HS-5 (cell line): ENCODE data around the gene PCAT7.
"Not testable (repeated sequence)": the region's sequence is repeated elsewhere in the genome, so short reads cannot be mapped to it uniquely, and the experiment has no call there.

ENCODE experiments used
- DNase-seq: peaks from one replicate; pipeline ENCODE4 v3.0.0-alpha.2; 2012; ENCODE audit warnings: low read depth

The PCAT7 gene

DNA sequence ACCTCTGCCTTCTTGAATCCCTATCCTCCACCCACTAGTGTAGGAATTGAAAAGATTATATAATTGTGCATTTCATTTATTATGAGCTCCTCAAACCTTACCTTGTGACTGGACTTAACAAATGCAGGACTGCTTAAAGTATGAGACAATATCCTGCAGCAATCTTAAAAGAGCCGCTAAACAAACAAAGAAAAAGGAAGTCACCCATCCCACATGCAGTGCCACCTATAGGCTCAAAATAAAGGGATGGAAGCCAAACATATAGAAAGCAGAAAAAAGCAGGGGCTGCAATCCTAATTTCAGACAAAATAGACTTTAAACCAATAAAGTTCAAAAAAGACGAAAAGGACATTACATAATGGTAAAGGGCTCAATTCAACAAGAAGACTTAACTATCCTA lies 8.7 kb downstream of the PCAT7 start:
- DNase-seq, result no peak

DNA sequence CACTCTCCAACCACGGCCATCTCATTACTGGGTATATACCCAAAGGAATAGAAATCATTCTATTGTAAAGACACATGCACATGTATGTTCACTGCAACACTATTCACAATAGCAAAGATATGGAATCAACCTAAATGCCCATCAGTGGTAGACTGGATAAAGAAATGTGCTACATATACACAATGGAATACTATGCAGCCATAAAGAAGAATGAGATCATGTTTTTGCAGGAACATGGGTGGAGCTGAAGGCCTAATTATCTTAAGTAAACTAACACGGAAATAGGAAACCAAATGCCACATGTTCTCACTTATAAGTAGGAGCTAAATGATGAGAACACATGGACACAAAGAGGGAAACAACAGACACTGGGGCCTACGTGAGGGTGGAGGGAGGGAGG lies 9.4 kb downstream of the PCAT7 start:
- not testable (repeated sequence) for DNase-seq

DNA sequence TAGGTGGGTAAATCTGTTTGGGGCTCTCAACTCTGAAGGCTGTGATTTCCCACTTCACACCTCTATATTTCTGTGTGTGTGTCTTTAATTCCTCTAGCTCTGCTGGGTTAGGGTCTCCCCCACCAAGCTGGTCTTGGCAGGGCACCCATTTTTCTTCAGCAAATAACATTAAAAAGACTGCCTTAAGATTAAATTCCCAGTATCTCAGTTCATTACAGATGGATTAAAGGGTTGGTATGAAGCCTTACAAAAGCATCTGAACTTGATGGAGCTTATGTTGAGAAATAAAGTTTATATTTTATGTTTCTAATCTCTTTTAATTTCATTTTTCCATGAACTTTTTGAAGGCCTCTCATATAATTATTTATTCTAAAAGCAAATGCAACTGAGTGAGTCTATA lies 11.7 kb downstream of the PCAT7 start:
- DNase-seq, result no peak

DNA sequence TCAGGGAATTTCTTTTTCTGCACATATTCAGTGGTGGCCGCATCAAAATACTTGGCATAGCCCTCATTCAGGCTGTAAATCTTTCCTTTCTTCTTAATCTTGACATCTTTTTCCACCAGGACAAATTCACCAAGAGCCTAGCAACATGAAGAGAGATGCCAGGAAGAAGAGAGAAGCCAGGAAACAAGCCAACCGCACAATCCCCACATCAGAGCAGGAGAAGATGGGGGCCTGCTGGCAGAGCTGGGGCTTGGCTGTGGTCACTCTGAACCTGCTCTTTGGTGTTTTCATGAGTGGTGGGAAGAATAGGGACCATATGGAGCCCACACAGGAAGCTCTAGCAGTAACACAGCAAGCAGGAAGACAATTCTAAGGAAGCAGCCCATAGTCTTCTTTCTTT lies 12.4 kb downstream of the PCAT7 start:
- no peak for DNase-seq

DNA sequence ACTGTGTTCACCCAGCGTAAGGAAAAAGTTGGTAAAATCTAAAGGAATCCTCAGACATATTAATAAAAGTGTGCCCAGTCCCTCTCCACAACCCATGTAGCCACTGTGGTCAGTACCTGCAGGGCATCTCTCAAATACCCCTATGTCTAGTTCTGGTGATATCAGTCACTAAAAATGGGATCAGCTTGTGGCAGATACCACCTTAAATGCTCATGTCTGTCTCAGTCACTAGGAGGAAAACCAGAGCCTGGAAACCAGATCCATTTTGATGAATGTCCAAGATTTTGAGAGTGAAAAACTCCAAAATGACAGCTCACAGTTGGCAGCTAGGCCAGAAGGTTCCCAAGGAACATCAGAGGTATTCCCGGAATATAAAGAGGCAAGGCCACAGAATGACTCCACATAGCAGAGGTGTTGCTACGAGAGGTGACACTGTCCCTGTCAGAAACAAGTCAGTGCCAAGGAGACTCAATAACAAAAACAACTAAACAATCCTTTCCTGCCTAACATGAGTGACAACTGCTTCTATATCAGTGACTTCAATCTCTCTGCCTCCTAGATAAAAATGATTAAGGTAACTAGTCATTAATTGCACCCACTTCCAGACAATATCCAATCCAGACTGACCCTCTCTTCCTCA lies 13.5 kb downstream of the PCAT7 start:
- DNase-seq, result no peak

DNA sequence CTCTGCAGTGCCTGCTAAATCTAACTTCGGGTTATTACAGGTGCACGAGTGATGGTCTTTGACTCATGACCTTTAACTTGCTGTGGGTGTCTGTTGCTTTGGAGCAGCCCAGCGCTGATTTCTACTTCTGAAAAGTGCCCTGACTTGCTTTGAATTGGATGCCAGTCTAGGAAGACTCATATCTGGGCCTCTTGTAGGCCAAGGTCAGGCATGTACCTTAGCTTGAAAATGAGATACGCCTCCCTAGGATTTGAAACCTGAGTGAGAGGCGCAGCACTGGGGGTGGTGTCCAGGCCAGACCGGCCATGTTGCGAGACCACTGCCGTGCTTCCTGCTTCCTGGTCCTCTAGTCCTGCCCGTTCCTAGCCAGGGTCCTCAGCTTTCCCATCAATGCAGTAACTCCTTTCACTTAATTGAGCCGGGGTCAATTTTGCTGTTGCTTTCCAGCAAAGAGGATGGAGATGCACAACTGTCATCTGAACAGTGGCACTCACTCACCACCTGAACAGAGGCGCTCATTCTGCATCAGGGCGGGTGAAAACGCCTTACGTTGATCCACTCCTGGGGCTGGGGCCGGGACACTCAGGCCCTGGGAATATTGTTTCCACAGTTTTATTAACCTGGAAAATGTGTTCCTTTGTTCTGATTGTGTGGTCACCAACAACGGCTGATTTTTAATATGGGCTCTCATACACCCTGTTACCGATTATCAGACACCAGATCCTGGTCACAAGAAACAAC lies 14.3 kb downstream of the PCAT7 start:
- DNase-seq, result no peak

DNA sequence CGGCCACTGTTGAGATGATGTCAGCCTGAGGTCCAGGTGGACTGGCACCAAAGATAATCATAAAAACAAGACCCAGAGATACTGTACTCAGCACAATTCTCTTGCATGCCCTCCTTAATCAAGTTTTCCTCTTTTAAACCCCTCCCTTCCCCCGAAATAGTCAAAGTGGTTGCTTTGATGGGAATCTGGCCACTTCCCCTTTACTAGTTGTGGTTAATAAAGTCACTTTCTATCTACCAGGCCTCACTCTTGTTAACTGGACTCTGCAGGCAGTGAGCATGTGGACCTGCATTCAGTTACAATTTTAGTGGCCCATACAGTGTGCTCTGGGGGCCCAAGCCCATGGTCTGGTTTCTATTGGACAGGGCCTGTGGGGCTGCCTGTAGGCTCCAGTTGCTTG lies 21.2 kb downstream of the PCAT7 start:
- DNase-seq, result no peak

DNA sequence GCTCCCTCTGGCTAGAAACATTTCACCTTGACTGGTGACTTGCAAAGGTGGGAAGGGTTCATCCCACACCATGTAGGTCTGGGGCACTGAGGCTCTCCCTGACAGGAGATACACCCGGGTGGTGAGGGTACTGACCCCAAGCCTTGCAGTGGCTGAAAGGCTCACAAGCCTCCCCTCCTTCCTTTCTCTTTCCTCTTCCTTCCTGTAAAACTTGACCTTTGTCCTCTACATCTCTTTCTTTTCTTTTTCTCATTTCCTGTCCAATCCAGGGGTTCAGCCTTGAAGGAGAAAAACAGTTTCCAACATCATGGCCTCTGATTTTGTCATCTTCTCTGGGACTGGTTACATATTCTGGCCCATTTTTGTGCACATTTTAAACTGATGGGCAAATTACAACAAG lies 22.2 kb downstream of the PCAT7 start:
- no peak for DNase-seq

DNA sequence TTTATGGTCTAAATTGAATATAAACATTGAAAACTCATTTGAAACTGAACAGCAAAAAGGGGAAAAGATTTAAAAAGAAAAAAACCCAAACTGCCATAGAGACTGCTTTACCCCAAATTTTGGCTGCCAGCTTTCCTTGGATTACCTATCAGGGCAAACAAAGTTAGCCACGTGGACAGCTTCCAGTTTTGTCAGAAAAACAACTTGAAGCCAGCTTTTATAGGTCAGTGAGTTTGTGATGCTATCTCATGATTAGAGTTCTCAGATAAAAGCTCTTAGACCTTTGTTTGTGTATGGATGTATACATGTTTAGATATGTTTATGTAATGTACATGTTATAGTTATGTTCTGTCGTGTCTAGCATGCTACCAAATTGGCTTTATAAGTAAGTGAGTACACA lies 22.7 kb downstream of the PCAT7 start:
- DNase-seq, result no peak

DNA sequence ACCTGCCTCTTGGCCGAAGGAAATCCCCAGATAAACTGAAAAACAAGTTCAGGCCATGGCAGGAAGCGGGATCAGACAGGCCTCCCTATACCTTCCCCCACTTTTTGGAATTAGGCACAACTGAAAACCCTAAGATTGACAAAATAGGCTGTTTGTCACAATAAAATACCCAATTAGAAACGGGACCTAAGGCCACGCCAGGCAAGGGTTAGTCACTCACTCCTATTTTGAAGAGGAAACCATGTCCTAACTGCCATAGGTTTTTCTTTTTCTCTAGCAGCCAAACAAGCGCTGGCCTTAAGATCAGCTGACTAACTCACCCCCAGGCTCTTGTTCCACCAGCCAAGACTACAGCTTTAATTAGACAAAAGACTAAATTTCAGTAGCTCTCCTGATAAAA lies 26.8 kb downstream of the PCAT7 start:
- no peak for DNase-seq

DNA sequence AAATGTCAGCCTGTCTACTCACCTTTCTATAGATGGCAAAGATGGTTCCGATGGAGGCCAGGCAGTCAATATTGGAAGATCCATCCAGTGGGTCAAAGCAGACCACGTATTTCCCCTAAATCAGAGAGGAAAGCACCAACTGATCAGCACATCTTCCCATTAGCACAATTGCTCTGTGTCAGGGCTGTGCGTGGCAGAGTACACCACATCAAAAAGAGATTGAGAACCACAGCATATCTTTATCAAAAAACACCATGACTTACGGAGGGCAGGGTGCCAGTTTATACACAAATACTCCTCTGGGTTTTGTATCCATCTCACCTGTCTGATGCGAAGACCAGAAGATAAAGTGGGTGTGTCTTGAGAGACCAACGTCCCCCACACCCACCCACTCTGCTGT lies 29.7 kb downstream of the PCAT7 start:
- DNase-seq, result no peak

DNA sequence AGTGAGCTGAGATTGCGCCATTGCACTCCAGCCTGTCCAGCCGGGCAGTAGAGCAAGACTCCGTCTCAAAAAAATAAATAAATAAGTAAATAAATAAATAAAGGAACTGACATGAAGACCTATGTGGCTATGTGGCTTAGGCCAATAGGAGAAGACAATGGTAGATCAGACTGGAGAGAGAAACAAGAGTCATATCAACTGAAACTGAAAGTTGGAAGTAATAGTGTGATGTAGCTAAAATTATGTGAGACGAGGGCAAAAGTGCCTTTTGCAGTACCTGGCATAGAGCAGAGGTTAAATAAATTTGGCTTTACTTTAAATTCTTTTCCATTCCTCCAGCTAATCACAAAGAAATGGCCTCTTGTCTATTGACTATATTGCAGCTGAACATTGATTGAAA lies 31.4 kb downstream of the PCAT7 start:
- DNase-seq, result no peak

DNA sequence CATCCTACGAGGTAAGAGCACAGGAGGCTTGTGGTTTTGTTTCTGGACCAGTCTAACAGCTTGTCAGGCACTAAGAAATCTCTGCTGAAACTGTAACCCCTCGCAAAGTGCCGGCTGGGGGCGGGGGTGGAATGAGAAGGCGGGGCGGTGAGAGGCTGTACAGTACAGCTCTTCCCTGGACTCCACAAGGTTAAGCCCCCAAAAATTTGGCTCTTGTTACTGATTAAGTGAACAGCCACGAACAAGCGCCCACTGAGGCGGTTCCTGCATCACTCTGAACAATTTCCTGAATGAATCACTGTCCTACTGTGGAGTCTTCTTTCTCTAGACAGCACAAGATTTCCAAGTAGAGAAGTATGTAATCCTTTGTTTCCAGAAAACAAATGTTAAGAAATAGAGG lies 31.9 kb downstream of the PCAT7 start:
- no peak for DNase-seq

DNA sequence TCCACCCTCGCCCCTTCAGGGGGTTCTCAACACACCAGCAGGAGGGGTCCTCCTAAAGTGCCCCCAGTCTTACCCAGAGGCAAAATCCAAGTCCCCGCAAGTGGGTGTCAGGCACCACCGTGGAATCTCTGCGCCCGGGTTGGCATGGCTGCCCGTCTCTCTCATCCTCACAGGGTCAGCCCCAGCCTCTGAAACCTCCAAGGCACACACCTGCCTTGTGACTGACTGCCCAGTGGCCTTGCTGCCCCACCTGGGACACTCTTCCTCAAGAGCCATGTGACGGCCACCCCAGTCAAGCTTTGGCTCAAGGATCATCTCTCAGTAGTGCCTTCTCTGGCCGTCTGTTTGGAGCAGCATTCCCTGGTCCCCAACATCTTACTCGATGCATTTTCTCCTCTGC lies 33.8 kb downstream of the PCAT7 start:
- DNase-seq, result no peak

DNA sequence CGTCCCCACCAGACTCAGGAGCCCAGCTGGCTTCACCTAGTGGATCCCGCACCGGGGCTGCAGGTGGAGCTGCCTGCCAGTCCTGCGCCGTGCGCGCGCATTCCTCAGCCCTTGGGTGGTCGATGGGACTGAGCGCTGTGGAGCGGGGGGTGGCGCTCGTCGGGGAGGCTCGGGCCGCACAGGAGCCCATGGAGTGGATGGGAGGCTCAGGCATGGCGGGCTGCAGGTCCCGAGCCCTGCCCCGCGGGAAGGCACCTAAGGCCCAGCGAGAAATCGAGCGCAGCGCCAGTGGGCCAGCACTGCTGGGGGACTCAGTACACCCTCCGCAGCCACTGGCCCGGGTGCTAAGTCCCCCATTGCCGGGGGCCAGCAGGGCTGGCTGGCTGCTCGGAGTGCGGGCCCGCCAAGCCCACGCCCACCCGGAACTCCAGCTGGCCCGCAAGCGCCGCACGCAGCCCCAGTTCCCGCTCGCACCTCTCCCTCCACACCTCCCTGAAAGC lies 36.2 kb downstream of the PCAT7 start:
- not testable (repeated sequence) for DNase-seq

DNA sequence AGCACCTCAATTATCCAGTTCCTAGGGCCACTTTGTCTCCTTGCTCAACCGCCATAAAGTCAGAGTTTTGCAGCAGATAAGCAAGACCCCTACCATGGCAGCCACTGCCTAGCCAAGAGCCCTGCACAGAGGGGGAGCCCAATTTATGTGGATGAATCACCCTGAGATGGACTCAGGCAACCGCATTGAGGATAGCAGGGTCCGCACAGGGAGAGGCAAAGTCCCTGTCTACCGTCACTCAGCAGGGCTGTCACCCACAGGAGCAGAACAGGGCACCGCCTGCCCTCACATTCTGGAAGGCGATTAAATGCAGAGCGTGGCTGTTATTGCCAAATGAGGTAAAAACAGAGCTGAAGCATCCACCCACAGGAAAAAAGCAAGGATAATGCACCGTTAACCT lies 37.0 kb downstream of the PCAT7 start:
- DNase-seq, result no peak

DNA sequence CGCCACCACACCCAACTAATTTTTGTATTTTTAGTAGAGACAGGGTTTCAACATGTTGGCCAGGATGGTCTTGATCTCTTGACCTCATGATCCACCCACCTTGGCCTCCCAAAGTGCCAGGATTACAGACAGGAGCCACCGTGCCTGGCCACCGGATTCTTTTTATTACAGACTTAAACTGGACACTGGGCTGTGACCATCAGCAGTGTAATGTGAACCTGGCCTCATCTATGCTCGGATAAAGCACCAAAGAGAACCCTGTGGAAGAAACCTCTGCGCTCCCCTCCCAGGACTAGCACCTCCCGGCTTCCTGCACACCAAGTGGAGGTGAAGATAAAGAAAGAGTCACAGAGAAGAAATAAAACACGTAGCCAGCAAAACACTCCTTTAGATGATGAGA lies 37.8 kb downstream of the PCAT7 start:
- not testable (repeated sequence) for DNase-seq

DNA sequence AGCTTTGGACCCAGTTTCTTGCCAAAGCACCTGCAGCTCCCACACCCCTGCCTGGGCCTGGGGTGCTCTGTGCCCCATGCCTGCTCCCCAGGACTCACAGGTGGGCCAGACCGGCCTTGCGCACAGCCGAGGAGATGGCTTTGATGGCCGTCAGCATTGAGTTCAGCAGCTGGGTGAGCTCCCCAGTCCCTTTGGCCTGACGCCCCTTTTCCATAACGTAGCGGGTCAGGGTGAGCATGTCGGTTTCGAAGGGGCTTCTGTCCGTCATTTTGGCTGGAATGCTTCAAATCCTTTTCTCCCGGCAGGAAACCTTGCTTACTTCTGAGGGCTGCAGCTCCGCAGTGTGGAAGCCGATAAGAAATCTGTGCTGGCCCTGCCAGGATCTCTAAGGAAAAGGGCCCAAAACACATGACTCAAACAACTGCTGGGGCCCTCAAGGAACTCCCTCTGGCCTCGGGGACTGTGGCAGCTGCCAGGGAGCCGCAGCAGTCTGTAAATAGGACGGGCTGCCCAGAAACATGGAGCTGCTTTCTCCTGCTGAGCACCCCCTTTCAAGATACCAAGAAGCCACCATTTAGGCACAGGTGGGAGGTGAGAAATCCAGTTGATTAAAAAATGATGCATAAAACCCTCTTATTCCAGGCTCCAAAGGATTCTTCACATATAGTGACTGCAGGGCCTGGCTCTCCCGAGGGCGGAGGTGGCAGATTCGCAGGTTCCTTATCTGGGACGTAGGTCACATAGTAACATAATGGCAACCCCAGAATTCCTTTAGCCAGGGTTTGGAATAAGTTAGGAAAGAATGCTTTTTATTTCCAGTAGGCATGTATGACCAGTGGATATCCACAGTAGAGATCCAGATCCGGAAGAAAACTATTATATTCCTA lies 38.8 kb downstream of the PCAT7 start, which contains the start of gene FBP2:
Gene FBP2, minus strand, starts transcription at position 366 of the 887 bp plus-strand sequence. Its CDS starts 98 bp downstream, at position 268.
- no peak for DNase-seq

DNA sequence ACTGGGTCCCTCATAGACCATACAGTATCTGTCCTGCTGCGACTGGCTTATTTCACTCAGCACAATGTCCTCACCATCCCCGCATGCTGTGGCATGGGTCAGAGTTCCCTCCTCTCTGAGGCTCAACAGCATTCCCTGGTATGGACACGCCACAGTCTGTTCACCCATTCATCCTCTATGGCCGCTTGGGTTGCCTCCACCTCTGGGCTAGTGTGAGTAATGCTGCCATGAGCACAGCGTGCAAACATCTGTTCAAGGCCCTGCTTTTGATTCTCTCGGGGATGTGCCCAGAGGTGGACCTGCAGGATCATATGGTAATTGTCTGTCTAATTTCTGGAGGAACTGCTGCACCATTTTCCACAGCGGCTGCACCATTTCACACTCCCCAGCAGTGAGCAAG lies 44.2 kb downstream of the PCAT7 start:
- no peak for DNase-seq

DNA sequence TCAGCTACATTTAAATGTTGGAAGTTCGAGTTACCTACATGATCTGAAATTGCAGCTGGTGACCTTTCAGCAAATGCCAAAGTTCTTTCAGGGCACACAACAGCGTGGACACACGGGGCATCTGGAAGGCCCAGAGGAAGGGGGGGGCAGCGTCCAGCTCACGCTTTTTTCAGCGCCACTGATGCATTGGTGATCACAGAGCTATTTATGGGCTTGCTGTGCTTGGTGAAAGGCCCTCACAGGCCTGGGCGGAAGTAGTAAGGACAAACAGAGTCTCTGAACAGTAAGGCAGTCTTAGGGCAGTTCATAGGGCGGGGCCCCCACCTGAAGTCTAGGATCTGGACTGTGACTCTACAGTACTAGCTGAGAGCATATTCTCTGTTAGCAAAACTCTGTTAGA lies 45.4 kb downstream of the PCAT7 start:
- DNase-seq, result no peak

DNA sequence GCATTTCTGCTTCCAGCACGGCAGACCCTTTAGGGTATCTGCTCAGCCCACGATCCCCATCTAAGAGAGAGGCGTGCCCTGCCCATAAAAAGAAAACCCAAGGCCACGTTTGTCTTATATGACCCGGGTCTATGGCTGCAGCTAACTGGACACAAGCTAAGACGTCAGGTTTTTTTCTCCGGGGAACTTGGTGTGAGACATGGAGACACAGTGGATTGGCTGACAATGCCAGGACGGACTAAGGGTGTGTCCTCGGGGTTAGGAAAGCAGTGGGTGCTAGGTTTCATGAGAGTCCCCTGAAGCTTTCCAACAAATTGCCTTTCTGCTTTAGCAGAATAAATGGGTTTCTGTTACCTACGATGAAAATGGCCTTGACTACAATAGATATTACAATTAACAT lies 45.8 kb downstream of the PCAT7 start:
- DNase-seq, result no peak

DNA sequence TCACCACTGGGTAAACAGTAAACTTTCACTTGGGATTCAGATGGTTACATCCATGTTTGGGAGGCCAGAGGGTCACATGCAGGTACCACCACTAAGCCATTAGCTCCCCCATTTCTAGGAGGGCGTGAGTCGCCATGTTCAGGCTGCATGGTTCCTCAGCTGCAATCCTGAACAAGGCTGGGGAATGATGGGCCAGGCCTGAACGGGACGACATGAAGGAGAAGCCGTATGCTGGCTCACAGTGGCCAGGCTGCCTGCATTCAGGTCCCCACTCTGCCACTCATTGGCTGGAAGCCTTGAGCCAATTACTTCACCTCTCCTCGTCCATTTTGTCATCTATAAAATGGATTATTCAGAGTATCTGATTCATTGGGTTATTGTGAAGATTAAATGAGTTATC lies 47.8 kb downstream of the PCAT7 start:
- no peak for DNase-seq
